OCI-LY7 (cell line): ENCODE measurements around the gene IGF2.

Source experiments
- CTCF ChIP-seq: fragments of 200-600 bp; sonication (generic); conservative IDR thresholded peaks from 2 replicates; pipeline ENCODE4 v1.5.1; 2014; ENCODE audit warnings: mild to moderate bottlenecking, antibody characterized with exemption, low read length, moderate library complexity, mixed read lengths
- EZH2phosphoT487 ChIP-seq: fragments of 200-600 bp; sonication (generic); IDR thresholded peaks from 2 replicates; pipeline ENCODE4 v1.6.1; 2018; ENCODE audit warnings: low read depth, borderline replicate concordance, mild to moderate bottlenecking, mixed run types, antibody characterized with exemption, low read length, moderate library complexity, mixed read lengths

GRCh38 chr11:2088746-2089535, 50.2 kb downstream of the IGF2 start:
- TF ChIP-seq CTCF (no peak), EZH2phosphoT487 (no peak)
